Left lung (tissue), 10 donors: ENCODE measurements around the gene RTN4RL1. TPM values are rescaled to one million over a fixed set of nuclear protein-coding genes. Genes with fewer than 3 reads are reported as not detected.
"Not testable (repeated sequence)": the region's sequence is repeated elsewhere in the genome, so short reads cannot be mapped to it uniquely, and the experiment has no call there.

Experiments used
- ATAC-seq: fragments of 200-7000 bp; cut with Tn5 transposase; one replicate; pipeline ENCODE4 v1.9.1; 2020; ENCODE audit warnings: moderate library complexity
- DNase-seq, 4 donors: peaks; one replicate each; pipeline ENCODE4 v3.0.0-alpha.2; 2013 to 2020
- H3K27ac ChIP-seq, 2 donors: fragments of 200-600 bp; sonication (generic) in 1 of 2; one replicate each; pipeline versions ENCODE4 v1.5.0 to v1.8.0; 2020 to 2021
- H3K27me3 ChIP-seq, 2 donors: fragments of 200-600 bp; sonication (generic) in 1 of 2; one replicate each; pipeline versions ENCODE4 v1.5.0 to v1.8.0; 2020 to 2021
- H3K36me3 ChIP-seq, 2 donors: fragments of 200-600 bp; sonication (generic) in 1 of 2; one replicate each; pipeline versions ENCODE4 v1.5.0 to v1.8.0; 2020 to 2021
- H3K4me1 ChIP-seq, 2 donors: fragments of 200-600 bp; one replicate each; pipeline ENCODE4 v1.8.0; 2021
- H3K4me3 ChIP-seq, 2 donors: fragments of 200-600 bp; sonication (generic) in 1 of 2; one replicate each; pipeline versions ENCODE4 v1.5.0 to v1.8.0; 2020 to 2021; ENCODE audit warnings: mild to moderate bottlenecking in 1 of 2
- H3K9me3 ChIP-seq, 2 donors: fragments of 200-600 bp; sonication (generic) in 1 of 2; one replicate each; pipeline versions ENCODE4 v1.5.0 to v1.8.0; 2020 to 2021
- CTCF ChIP-seq, 2 donors: fragments of 200-600 bp; sonication (generic) in 1 of 2; IDR thresholded peaks; one replicate each; pipeline versions ENCODE4 v1.5.0 to v1.8.0; 2021; ENCODE audit warnings: antibody characterized with exemption in 2 of 2
- intact Hi-C, 2 donors: fragments of 100-400 bp; cut with DNase I; formaldehyde crosslinking; loops; one replicate each; pipeline versions ENCODE4 v1.11.2 to v1.14.2; 2022
- polyA plus RNA-seq, 6 donors: library from polyadenylated mRNA; unstranded; fragments of 120-200 nt; gene quantifications; one replicate each; pipeline ENCODE4 v1.2.1, GENCODE V29; 2013; ENCODE audit not compliant: insufficient read length in 6 of 6
- total RNA-seq, 2 donors: library from RNA; stranded (reverse); fragmentation: NEBNext Ultra II Directional; extraction: Animal tissue kit (Norgen Biotek cat#: 25700); gene quantifications; one replicate each; pipeline ENCODE4 v1.2.1, GENCODE V29; 2021
- donor health status: DM: no; HTN: yes; CAD: no.
- donor health status: DM: no; HTN: no; CAD: no.

The RTN4RL1 gene
- total and polyA plus RNA-seq, 8 donors: 0.34 to 5.1 (median 0.51) TPM

DNA sequence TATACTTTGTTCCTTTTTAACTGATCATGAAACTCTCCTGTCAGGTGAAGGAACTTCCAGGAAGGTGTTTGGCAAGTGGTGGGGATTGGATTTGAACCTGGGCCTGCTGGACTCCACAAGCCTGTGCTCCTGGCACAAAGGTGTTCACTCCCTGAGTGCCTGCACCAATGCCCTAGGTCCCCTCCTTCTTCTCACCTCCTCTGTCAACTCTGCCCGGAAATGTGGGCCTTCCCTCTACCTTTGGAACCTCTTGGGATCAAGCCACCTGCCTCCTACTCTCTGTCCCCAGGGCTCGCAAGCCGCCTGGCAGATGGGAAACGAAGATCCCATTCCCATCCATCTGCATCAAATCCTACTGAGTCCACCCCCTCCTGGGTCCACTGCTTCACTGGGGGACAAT, 40.0 kb downstream of the RTN4RL1 start:
- Histone ChIP-seq H3K9me3 (no peaks in the 10 kb centered on the region), H3K36me3 (no peaks in the 10 kb centered on the region), H3K4me3 (no peak overlapping the region), H3K27ac (no peak overlapping the region), H3K27me3 (peaks cover 0 to 12% of the 10 kb centered on the region in 2 donors), H3K4me1 (no peaks in the 10 kb centered on the region)
- intact Hi-C loops: no loop called here
- DNase-seq (no peak), ATAC-seq (no peak)
- TF ChIP-seq CTCF (IDR thresholded peaks at IDR 0.05): no peak

- DNase-seq, H3K9me3 ChIP-seq, H3K36me3 ChIP-seq, H3K4me1 ChIP-seq, H3K27ac ChIP-seq, ATAC-seq, H3K4me3 ChIP-seq, intact Hi-C loops: not testable (repeated sequence)
- peaks cover 0 to 24% of the 10 kb centered on the region in 2 donors for H3K27me3 ChIP-seq
Observed at GRCh38 chr17:1982793-1983366, 42.3 kb downstream of the RTN4RL1 start.

DNA sequence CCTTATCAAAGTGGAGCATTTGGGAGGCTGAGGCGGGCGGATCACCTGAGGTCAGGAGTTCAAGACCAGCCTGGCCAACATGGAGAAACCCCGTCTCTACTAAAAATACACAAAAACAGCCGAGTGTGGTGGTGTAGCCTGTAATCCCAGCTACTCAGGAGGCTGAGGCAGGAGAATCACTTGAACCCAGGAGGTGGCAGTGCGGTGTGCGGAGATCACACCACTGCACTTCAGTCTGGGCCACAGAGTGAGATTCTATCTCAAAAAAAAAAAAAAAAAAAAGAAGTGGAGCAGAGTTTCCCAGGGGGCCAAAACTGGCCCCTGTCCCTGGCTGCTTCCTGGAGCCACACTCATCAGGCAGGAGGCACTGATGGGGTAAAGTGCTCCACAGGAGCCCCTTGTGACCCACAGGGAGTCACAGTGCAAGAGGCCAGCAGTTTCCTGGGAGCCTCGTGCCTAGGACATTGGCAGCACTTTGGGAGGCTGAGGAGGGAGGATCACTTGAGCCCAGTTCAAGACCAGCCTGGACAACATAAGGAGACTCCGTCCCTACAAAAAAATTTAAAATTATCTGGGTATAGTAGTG, 44.4 kb downstream of the RTN4RL1 start:
- Histone ChIP-seq H3K36me3 (no peaks in the 10 kb centered on the region), H3K27ac (no peak overlapping the region), H3K4me3 (no peak overlapping the region), H3K27me3 (peaks cover 12 to 44% of the 10 kb centered on the region in 2 donors), H3K9me3 (no peaks in the 10 kb centered on the region), H3K4me1 (no peaks in the 10 kb centered on the region)
- TF ChIP-seq CTCF (IDR thresholded peaks at IDR 0.05): no peak
- intact Hi-C loops: no loop called here
- ATAC-seq (no peak), DNase-seq (no peak)

GRCh38 chr17:1979182-1979985, 45.8 kb downstream of the RTN4RL1 start:
- intact Hi-C loops: no loop called here
- Histone ChIP-seq H3K4me3 (no peak overlapping the region), H3K9me3 (no peaks in the 10 kb centered on the region), H3K36me3 (no peaks in the 10 kb centered on the region), H3K27me3 (peaks cover 12 to 47% of the 10 kb centered on the region in 2 donors), H3K4me1 (no peaks in the 10 kb centered on the region), H3K27ac (no peak overlapping the region)
- no peak for DNase-seq
- no peak for TF ChIP-seq CTCF (IDR thresholded peaks at IDR 0.05)
- ATAC-seq: peak; percentile 72

DNA sequence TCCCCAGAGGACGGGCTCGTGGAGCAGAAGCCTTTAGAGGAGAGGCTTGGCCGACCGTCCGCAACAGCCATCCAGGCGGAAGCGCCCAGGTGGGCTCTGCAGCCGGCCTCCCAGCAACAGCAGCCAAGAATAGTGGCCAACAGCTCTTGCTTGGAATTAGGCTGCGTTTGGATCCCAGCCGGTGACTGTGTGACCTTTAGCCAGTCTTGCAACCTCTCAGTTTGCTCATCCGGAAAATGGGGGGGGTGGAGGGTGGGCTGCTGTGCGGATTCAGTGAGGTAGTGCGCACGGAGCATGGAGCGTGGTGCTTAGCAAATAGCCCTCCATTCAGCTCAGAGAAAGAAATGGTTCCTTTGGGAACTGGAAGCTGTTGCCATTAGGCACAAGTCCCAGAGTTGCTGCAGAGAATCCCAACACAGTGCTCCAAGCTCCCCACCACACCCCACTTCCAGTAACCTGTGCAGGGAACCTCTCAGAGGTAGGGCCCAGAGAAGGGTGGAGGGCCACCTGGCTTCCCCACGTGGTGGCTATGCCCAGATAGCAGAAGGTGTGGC, 46.7 kb downstream of the RTN4RL1 start:
- no peak overlapping the region for H3K4me3 ChIP-seq
- no peak for TF ChIP-seq CTCF (IDR thresholded peaks at IDR 0.05)
- H3K4me1 ChIP-seq: no peaks in the 10 kb centered on the region
- no peaks in the 10 kb centered on the region for H3K9me3 ChIP-seq
- H3K27ac ChIP-seq: no peak overlapping the region
- peaks cover 12 to 47% of the 10 kb centered on the region in 2 donors for H3K27me3 ChIP-seq
- no peaks in the 10 kb centered on the region for H3K36me3 ChIP-seq
- ATAC-seq (no peak), DNase-seq (no peak)
- intact Hi-C loops: no loop called here
